ENCODE measurements around the gene PIK3R3. TPM values are rescaled to one million over a fixed set of nuclear protein-coding genes. Genes with fewer than 3 reads are reported as not detected.

Gene PIK3R3
- total RNA-seq, 1 experiment from 2014 or later = 10.4 TPM

DNA sequence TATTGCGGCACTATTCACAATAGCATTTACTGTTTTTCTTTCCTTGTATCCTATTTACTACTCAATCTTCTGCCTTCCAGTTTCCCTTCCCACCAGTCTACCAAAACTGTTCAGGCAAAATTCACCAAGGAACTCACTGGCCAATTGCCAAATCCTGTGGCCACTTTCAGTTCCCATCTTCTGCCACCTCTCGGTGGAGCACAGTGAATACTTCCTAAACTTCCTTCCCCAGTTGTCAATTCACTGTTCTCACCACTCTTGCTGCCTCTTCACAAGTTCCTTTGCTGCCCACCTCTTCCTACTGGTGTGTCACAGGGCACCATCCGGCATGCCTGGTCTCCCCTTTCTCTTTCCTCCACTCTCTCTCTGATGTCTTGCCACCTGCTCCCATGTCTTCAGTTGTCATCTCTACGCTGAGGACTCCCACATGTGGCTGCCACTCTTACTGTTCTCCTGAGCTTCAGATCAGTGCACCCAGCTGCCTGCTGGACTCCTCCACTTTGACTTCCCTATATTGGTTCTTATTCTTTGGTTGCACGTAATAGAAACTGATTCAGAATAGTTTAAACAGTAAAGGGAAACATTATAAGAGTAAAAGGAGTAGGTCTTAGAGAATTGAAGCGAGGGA lies 114.4 kb downstream of the PIK3R3 start:
- no peak for DNase-seq
- Histone ChIP-seq H2AFZ (ENCODE audit: low read length) (no peak overlapping the region), H3K9me2 (replicated peaks; ENCODE audit: insufficient read depth, low read length) (no peaks in the 10 kb centered on the region), H3K4me2 (ENCODE audit: low read depth, low read length, poor library complexity, severe bottlenecking) (no peak overlapping the region), H3K27me3 (ENCODE audit: low read length) (no peaks in the 10 kb centered on the region), H3K4me1 (ENCODE audit: low read length) (no peaks in the 10 kb centered on the region), H3K9ac (ENCODE audit: low read length) (no peak overlapping the region), H3K27ac (ENCODE audit: low read length) (no peak overlapping the region), H3K4me3 (ENCODE audit: low read length) (no peak overlapping the region), H4K20me1 (ENCODE audit: insufficient read depth, low read depth, low read length) (no peaks in the 10 kb centered on the region), H3K79me2 (ENCODE audit: low read length) (peaks cover 3% of the 10 kb centered on the region; the same call in 1 of the 2 replicates), H3K36me3 (ENCODE audit: insufficient read depth, low read length) (peaks cover 47% of the 10 kb centered on the region), H3K9me3 (ENCODE audit: low read length) (no peaks in the 10 kb centered on the region)

DNA sequence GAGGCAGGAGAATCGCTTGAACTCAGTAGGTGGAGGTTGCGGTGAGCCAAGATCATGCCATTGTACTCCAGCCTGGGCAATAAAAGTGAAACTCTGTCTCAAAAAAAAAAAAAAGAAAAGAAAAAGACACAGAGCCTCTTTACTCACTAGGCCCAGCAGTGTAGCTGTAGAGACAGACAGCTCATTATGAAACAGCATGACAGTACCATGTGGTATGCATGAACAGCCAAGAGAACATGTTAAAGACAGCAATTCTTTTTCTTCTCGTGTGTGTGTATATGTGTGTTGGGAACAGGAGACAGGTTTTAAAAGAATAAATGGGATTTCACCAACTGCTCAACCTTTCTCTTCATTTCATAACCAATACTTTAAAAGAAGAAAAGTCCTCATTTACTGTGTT lies 118.8 kb downstream of the PIK3R3 start:
- Histone ChIP-seq H3K79me2 (ENCODE audit: low read length) (0 out of 2 replicates have a peak, but pooled peaks cover 3% of the 10 kb centered on the region), H3K4me1 (ENCODE audit: low read length) (peaks cover 7% of the 10 kb centered on the region), H3K36me3 (ENCODE audit: insufficient read depth, low read length) (peaks cover 49% of the 10 kb centered on the region), H3K27ac (ENCODE audit: low read length) (no peak overlapping the region), H3K9me2 (replicated peaks; ENCODE audit: insufficient read depth, low read length) (no peaks in the 10 kb centered on the region), H3K4me2 (ENCODE audit: low read depth, low read length, poor library complexity, severe bottlenecking) (no peak overlapping the region), H2AFZ (ENCODE audit: low read length) (no peak overlapping the region), H4K20me1 (ENCODE audit: insufficient read depth, low read depth, low read length) (no peaks in the 10 kb centered on the region), H3K4me3 (ENCODE audit: low read length) (no peak overlapping the region), H3K9ac (ENCODE audit: low read length) (no peak overlapping the region), H3K27me3 (ENCODE audit: low read length) (no peaks in the 10 kb centered on the region), H3K9me3 (ENCODE audit: low read length) (no peaks in the 10 kb centered on the region)
- no peak for DNase-seq

DNA sequence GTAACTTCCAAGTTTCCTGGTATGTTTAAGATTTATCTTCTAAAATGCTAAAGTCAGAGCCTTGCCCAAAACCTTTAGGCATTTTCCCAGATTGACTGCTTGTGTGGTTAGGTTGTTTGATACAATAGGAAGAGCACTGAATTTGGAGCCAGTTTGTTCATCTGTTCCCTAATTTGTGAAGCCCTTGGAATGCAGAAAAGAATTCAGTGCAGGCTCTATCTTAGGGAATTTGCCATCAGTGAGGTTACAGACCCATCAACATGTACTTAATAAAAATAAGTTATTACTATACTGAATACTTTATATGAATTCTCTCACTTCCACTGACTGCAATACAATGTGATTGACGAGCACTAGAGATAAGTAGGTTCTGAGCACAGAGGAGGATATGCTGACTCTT lies 120.2 kb downstream of the PIK3R3 start:
- Histone ChIP-seq H3K36me3 (ENCODE audit: insufficient read depth, low read length) (peaks cover 57% of the 10 kb centered on the region), H3K9ac (ENCODE audit: low read length) (no peak overlapping the region), H4K20me1 (ENCODE audit: insufficient read depth, low read depth, low read length) (no peaks in the 10 kb centered on the region), H3K4me2 (ENCODE audit: low read depth, low read length, poor library complexity, severe bottlenecking) (no peak overlapping the region), H3K79me2 (ENCODE audit: low read length) (0 out of 2 replicates have a peak, but pooled peaks cover 3% of the 10 kb centered on the region), H3K4me3 (ENCODE audit: low read length) (no peak overlapping the region), H3K27me3 (ENCODE audit: low read length) (no peaks in the 10 kb centered on the region), H3K9me3 (ENCODE audit: low read length) (no peaks in the 10 kb centered on the region), H3K27ac (ENCODE audit: low read length) (no peak overlapping the region), H3K9me2 (replicated peaks; ENCODE audit: insufficient read depth, low read length) (no peaks in the 10 kb centered on the region), H3K4me1 (ENCODE audit: low read length) (peaks cover 12% of the 10 kb centered on the region), H2AFZ (ENCODE audit: low read length) (no peak overlapping the region)
- DNase-seq = no peak

DNA sequence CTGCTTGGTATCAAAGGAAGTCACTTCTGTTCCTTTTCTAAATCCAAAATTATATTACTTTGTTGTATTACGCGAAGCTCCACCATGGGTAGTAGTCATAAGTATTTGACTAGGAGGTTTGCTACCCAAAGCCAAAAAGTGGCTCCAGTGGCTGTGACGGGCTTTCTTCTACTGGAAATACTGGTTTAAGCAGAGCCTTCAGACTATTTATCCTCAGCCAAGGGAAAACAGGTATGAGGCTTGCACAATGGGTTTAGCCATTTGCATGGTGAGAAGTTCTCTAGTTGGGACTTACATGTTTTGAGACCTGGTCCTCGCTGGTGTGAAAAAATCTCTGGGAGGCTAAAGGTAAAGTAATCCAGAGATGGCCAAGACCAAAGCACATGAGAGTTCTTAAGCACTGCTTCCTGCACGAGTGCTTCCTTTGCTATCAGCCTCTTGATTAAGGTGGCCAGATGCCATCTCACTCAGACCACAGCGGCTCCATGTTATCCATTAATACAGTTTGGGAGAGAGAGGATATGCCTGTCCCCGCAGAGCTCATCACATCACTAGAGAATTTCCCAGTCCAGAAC lies 121.2 kb downstream of the PIK3R3 start:
- H3K9me3 ChIP-seq (ENCODE audit: low read length) = no peaks in the 10 kb centered on the region

DNA sequence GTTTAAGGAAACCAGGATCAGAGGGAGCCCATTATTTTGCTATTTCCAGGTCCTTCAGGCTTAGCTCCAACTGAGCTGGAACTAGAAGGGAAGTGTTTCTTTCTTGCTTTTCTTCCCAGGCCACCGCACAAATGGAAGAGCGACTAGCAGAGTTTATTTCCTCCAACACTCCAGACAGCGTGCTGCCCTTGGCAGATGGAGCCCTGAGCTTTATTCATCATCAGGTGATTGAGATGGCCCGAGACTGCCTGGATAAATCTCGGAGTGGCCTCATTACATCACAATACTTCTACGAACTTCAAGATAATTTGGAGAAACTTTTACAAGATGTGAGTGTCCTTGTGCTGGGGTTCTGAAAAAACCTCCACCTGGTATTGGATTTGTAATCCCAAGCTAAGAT lies 121.8 kb downstream of the PIK3R3 start:
- Histone ChIP-seq H2AFZ (ENCODE audit: low read length) (no peak overlapping the region), H3K79me2 (ENCODE audit: low read length) (0 out of 2 replicates have a peak, but pooled peaks cover 3% of the 10 kb centered on the region), H3K27me3 (ENCODE audit: low read length) (no peaks in the 10 kb centered on the region), H3K4me3 (ENCODE audit: low read length) (no peak overlapping the region), H3K4me2 (ENCODE audit: low read depth, low read length, poor library complexity, severe bottlenecking) (no peak overlapping the region), H3K27ac (ENCODE audit: low read length) (no peak overlapping the region), H3K36me3 (ENCODE audit: insufficient read depth, low read length) (peaks cover 57% of the 10 kb centered on the region), H3K9ac (ENCODE audit: low read length) (no peak overlapping the region), H3K9me3 (ENCODE audit: low read length) (no peaks in the 10 kb centered on the region), H3K9me2 (replicated peaks; ENCODE audit: insufficient read depth, low read length) (no peaks in the 10 kb centered on the region), H3K4me1 (ENCODE audit: low read length) (peaks cover 12% of the 10 kb centered on the region), H4K20me1 (ENCODE audit: insufficient read depth, low read depth, low read length) (no peaks in the 10 kb centered on the region)
- DNase-seq = no peak

More for the DNA sequence above, 121.2 kb downstream of the PIK3R3 start:
- Histone ChIP-seq H3K9me2 (replicated peaks; ENCODE audit: insufficient read depth, low read length) (no peaks in the 10 kb centered on the region), H3K4me2 (ENCODE audit: low read depth, low read length, poor library complexity, severe bottlenecking) (no peak overlapping the region), H3K9ac (ENCODE audit: low read length) (no peak overlapping the region), H3K27ac (ENCODE audit: low read length) (no peak overlapping the region), H4K20me1 (ENCODE audit: insufficient read depth, low read depth, low read length) (no peaks in the 10 kb centered on the region), H3K4me1 (ENCODE audit: low read length) (peaks cover 12% of the 10 kb centered on the region), H3K79me2 (ENCODE audit: low read length) (0 out of 2 replicates have a peak, but pooled peaks cover 3% of the 10 kb centered on the region), H3K4me3 (ENCODE audit: low read length) (no peak overlapping the region), H2AFZ (ENCODE audit: low read length) (no peak overlapping the region), H3K36me3 (ENCODE audit: insufficient read depth, low read length) (peaks cover 57% of the 10 kb centered on the region), H3K27me3 (ENCODE audit: low read length) (no peaks in the 10 kb centered on the region)
- DNase-seq = no peak

DNA sequence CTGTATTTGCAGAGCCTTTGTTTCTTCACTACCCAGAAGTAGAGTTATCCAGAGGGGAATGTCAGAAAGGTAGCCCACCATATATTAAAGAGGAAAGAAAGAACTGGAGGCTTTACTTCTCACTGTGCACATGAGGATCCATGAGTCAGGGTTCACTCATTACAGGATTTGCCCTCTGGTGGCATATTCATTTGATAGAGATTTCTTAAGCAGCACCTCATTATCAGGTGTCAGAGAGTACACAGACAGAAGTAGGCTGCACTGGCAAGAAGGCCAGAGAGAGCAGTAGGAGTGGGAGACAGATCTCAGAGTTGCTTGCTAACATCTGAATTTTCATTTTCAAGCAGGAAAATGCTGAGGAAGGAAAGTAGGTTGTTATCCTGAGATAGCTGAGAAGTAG lies 123.8 kb downstream of the PIK3R3 start:
- H4K20me1 ChIP-seq (ENCODE audit: insufficient read depth, low read depth, low read length) = no peaks in the 10 kb centered on the region
- H3K36me3 ChIP-seq (ENCODE audit: insufficient read depth, low read length) = peaks cover 55% of the 10 kb centered on the region
- H3K27me3 ChIP-seq (ENCODE audit: low read length) = no peaks in the 10 kb centered on the region
- H3K4me1 ChIP-seq (ENCODE audit: low read length) = peaks cover 12% of the 10 kb centered on the region
- no peaks in the 10 kb centered on the region for H3K9me2 ChIP-seq (replicated peaks; ENCODE audit: insufficient read depth, low read length)
- H3K4me2 ChIP-seq (ENCODE audit: low read depth, low read length, poor library complexity, severe bottlenecking) = no peak overlapping the region
- 0 out of 2 replicates have a peak, but pooled peaks cover 1% of the 10 kb centered on the region for H3K79me2 ChIP-seq (ENCODE audit: low read length)
- no peak overlapping the region for H3K27ac ChIP-seq (ENCODE audit: low read length)
- no peak overlapping the region for H2AFZ ChIP-seq (ENCODE audit: low read length)
- H3K9ac ChIP-seq (ENCODE audit: low read length) = no peak overlapping the region
- H3K4me3 ChIP-seq (ENCODE audit: low read length) = no peak overlapping the region
- DNase-seq = no peak
- H3K9me3 ChIP-seq (ENCODE audit: low read length) = no peaks in the 10 kb centered on the region

DNA sequence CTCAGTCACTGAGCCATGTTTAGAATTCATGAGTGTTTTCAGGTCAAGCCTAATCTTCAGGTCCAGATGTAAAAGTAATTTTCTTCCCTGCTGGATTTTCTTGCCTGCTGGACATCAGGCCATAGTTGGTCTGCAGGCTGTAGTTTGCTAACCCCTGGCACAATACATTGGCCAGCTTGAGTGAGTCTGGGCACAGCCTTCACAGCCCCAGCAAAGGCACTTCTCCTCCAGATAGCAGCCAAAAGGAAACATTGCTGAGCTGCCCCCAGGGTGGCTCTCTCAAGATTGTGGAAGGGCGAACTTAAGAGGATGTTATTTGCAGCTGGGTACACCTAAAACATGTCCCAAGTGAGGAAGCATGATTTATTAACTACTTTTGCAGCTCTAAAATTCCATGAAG lies 126.8 kb downstream of the PIK3R3 start:
- no peaks in the 10 kb centered on the region for H3K27me3 ChIP-seq (ENCODE audit: low read length)
- no peak overlapping the region for H3K4me3 ChIP-seq (ENCODE audit: low read length)
- no peak for DNase-seq
- peaks cover 27% of the 10 kb centered on the region for H3K36me3 ChIP-seq (ENCODE audit: insufficient read depth, low read length)
- H2AFZ ChIP-seq (ENCODE audit: low read length) = no peak overlapping the region
- no peaks in the 10 kb centered on the region for H3K9me3 ChIP-seq (ENCODE audit: low read length)
- no peaks in the 10 kb centered on the region for H4K20me1 ChIP-seq (ENCODE audit: insufficient read depth, low read depth, low read length)
- no peak overlapping the region for H3K27ac ChIP-seq (ENCODE audit: low read length)
- peaks cover 7% of the 10 kb centered on the region for H3K79me2 ChIP-seq (ENCODE audit: low read length)
- H3K4me2 ChIP-seq (ENCODE audit: low read depth, low read length, poor library complexity, severe bottlenecking) = no peak overlapping the region
- no peak overlapping the region for H3K9ac ChIP-seq (ENCODE audit: low read length)
- no peaks in the 10 kb centered on the region for H3K9me2 ChIP-seq (replicated peaks; ENCODE audit: insufficient read depth, low read length)
- peaks cover 12% of the 10 kb centered on the region for H3K4me1 ChIP-seq (ENCODE audit: low read length)

DNA sequence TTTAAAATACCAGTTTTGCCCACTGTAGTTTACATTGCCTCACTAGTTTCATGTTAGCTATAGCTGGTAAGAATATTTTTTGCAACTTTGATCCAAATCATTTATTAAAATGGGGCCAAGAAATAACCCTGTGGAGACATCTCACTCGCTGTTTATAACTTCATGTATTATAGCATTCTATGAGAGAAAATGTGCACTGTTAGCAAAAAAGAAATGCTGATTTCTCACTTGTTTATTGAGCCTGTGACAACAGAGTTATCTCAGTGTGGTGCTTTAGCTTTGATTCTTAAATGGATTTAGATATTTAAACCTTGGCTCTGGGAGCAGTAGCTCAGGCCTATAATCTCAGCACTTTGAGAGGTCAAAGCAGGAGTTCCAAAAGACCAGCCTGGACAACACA lies 127.9 kb downstream of the PIK3R3 start:
- Histone ChIP-seq H3K9me2 (replicated peaks; ENCODE audit: insufficient read depth, low read length) (no peaks in the 10 kb centered on the region), H4K20me1 (ENCODE audit: insufficient read depth, low read depth, low read length) (no peaks in the 10 kb centered on the region), H3K9ac (ENCODE audit: low read length) (no peak overlapping the region), H3K9me3 (ENCODE audit: low read length) (no peaks in the 10 kb centered on the region), H3K4me1 (ENCODE audit: low read length) (peaks cover 10% of the 10 kb centered on the region), H3K4me2 (ENCODE audit: low read depth, low read length, poor library complexity, severe bottlenecking) (no peak overlapping the region), H3K4me3 (ENCODE audit: low read length) (no peak overlapping the region), H3K27me3 (ENCODE audit: low read length) (no peaks in the 10 kb centered on the region), H3K27ac (ENCODE audit: low read length) (no peak overlapping the region), H2AFZ (ENCODE audit: low read length) (no peak overlapping the region), H3K79me2 (ENCODE audit: low read length) (peaks cover 11% of the 10 kb centered on the region), H3K36me3 (ENCODE audit: insufficient read depth, low read length) (peaks cover 16% of the 10 kb centered on the region)
- no peak for DNase-seq
